GM12878 (cell line): ENCODE measurements around the gene SORT1. TPM values are rescaled to one million over a fixed set of nuclear protein-coding genes. Genes with fewer than 3 reads are reported as not detected.

Experiments used
- BACH1 ChIP-seq: fragments of 450-650 bp; IDR thresholded peaks from 2 replicates; pipeline ENCODE4 v1.6.1; 2017; ENCODE audit warnings: mild to moderate bottlenecking, borderline replicate concordance
- CBFB ChIP-seq: IDR thresholded peaks from 2 replicates; pipeline ENCODE4 v1.6.1; 2016; ENCODE audit warnings: antibody characterized with exemption, low read depth
- CHD4 ChIP-seq: fragments of 200-600 bp; sonication (generic); IDR thresholded peaks from 2 replicates; pipeline ENCODE4 v1.6.1; 2016; ENCODE audit warnings: mild to moderate bottlenecking
- EGR1 ChIP-seq, 2 experiments: IDR thresholded peaks; 1 replicate in 1 of 2; 2 replicates in 1 of 2; pipeline ENCODE4 v1.6.1; 2011 to 2012; ENCODE audit warnings: low read depth in 2 of 2, low read length in 2 of 2, borderline replicate concordance in 1 of 2, mild to moderate bottlenecking in 1 of 2, moderate library complexity in 1 of 2
- HDGF ChIP-seq: fragments of 450-650 bp; IDR thresholded peaks from 2 replicates; pipeline ENCODE4 v1.6.1; 2016; ENCODE audit warnings: antibody characterized with exemption
- IKZF1 ChIP-seq: fragments of 450-650 bp; conservative IDR thresholded peaks from 2 replicates; pipeline ENCODE4 v1.6.1; 2017; ENCODE audit warnings: antibody characterized with exemption, mild to moderate bottlenecking
- JUNB ChIP-seq: IDR thresholded peaks from 2 replicates; pipeline ENCODE4 v1.6.1; 2016; ENCODE audit warnings: antibody characterized with exemption, mild to moderate bottlenecking
- NBN ChIP-seq: fragments of 450-650 bp; IDR thresholded peaks from 2 replicates; pipeline ENCODE4 v1.6.1; 2016
- NFYB ChIP-seq: IDR thresholded peaks from 2 replicates; pipeline ENCODE4 v1.6.1; 2011; ENCODE audit warnings: low read depth, mild to moderate bottlenecking, low read length, improper control_type of control experiment, moderate library complexity; ENCODE audit not compliant: insufficient read depth
- RAD51 ChIP-seq: fragments of 450-650 bp; IDR thresholded peaks from 2 replicates; pipeline ENCODE4 v1.6.1; 2016; ENCODE audit warnings: moderate library complexity, mild to moderate bottlenecking, inconsistent platforms
- SMAD5 ChIP-seq: IDR thresholded peaks from 2 replicates; pipeline ENCODE4 v1.6.1; 2016; ENCODE audit warnings: antibody characterized with exemption, low read depth
- SMARCA5 ChIP-seq: fragments of 450-650 bp; IDR thresholded peaks from 2 replicates; pipeline ENCODE4 v1.6.1; 2017; ENCODE audit warnings: mild to moderate bottlenecking
- TAF1 ChIP-seq: IDR thresholded peaks from 2 replicates; pipeline ENCODE4 v1.6.1; 2011; ENCODE audit warnings: mild to moderate bottlenecking, low read depth, low read length, borderline replicate concordance
- TCF3 ChIP-seq: IDR thresholded peaks from 2 replicates; pipeline ENCODE4 v1.6.1; 2012; ENCODE audit warnings: low read depth, mild to moderate bottlenecking, low read length, borderline replicate concordance; ENCODE audit not compliant: insufficient read depth
- USF1 ChIP-seq: IDR thresholded peaks from 2 replicates; pipeline ENCODE4 v1.6.1; 2011; ENCODE audit warnings: borderline replicate concordance, low read depth, mild to moderate bottlenecking, moderate library complexity, mixed read lengths, low read length; ENCODE audit not compliant: insufficient read depth; ENCODE audit errors: extremely low read length
- YBX1 ChIP-seq: fragments of 450-650 bp; IDR thresholded peaks from 2 replicates; pipeline ENCODE4 v1.6.1; 2016; ENCODE audit warnings: antibody characterized with exemption
- ZBED1 ChIP-seq: IDR thresholded peaks from 2 replicates; pipeline ENCODE4 v1.6.1; 2016; ENCODE audit warnings: borderline replicate concordance
- ZNF217 ChIP-seq: fragments of 450-650 bp; IDR thresholded peaks from 2 replicates; pipeline ENCODE4 v1.6.1; 2017; ENCODE audit warnings: antibody characterized with exemption, mild to moderate bottlenecking
- ZNF384 ChIP-seq: IDR thresholded peaks from 2 replicates; pipeline ENCODE4 v1.6.1; 2012; ENCODE audit warnings: low read depth, mild to moderate bottlenecking, low read length, improper control_type of control experiment, borderline replicate concordance
- ZNF622 ChIP-seq: fragments of 450-650 bp; IDR thresholded peaks from 2 replicates; pipeline ENCODE4 v1.6.1; 2017; ENCODE audit warnings: mild to moderate bottlenecking, inconsistent platforms
- polyA plus RNA-seq, 11 experiments: library from polyadenylated mRNA; depleted of rRNA in 4 of 11; unstranded in 6 of 11; stranded (reverse) in 5 of 11; fragments of >200 nt; fragmentation: Nextera tagmentation in 4 of 11; fragmentation: Illumina TruSeq in 1 of 11; extraction: Ambion mirVana in 4 of 11; extraction: Trizol in 1 of 11; gene quantifications; 1 replicate in 1 of 11; 2 replicates in 10 of 11; pipeline versions ENCODE4 v1.2.1 to v1.2.3, GENCODE V29; 2011 to 2016; ENCODE audit warnings: inconsistent platforms in 2 of 11, missing spikeins in 2 of 11, low read depth in 1 of 11
- total RNA-seq, 4 experiments: library from RNA; depleted of rRNA in 3 of 4; stranded (reverse); fragments of >200 nt in 3 of 4; fragmentation: Illumina TruSeq in 1 of 4; extraction: Trizol in 1 of 4; gene quantifications; 2 replicates each; pipeline versions ENCODE4 v1.2.1 to v1.2.3, GENCODE V29; 2013 to 2021
- TF ChIP-seq, protein P1 (sequence below), 3 experiments: IDR thresholded peaks in 2 of 3; conservative IDR thresholded peaks in 1 of 3; 2 replicates each; pipeline ENCODE4 v1.5.1; 2011; ENCODE audit warnings: low read depth in 3 of 3, low read length in 3 of 3, mild to moderate bottlenecking in 3 of 3, control low read depth in 2 of 3, moderate library complexity in 2 of 3, inconsistent platforms in 1 of 3, mixed read lengths in 1 of 3; ENCODE audit not compliant: control insufficient read depth in 2 of 3, insufficient read depth in 1 of 3; ENCODE audit errors: extremely low read depth in 1 of 3
- TF ChIP-seq, protein P2 (sequence below): fragments of 450-650 bp; conservative IDR thresholded peaks from 2 replicates; pipeline ENCODE4 v1.6.1; 2017; ENCODE audit warnings: mild to moderate bottlenecking, moderate library complexity
- TF ChIP-seq, protein P3 (sequence below): fragments of 450-650 bp; IDR thresholded peaks from 2 replicates; pipeline ENCODE4 v1.6.1; 2014; ENCODE audit warnings: mild to moderate bottlenecking
- TF ChIP-seq, protein P4 (sequence below): IDR thresholded peaks from 2 replicates; pipeline ENCODE4 v1.6.1; 2012; ENCODE audit warnings: low read depth, low read length, improper control_type of control experiment

The SORT1 gene
- total and polyA plus RNA-seq, 10 of the 15 experiments (the other 5 are each of a cell fraction or from before 2014, with no cell fraction given) = 0.06 to 1.9 (median 0.33) TPM; not detected in 1

DNA sequence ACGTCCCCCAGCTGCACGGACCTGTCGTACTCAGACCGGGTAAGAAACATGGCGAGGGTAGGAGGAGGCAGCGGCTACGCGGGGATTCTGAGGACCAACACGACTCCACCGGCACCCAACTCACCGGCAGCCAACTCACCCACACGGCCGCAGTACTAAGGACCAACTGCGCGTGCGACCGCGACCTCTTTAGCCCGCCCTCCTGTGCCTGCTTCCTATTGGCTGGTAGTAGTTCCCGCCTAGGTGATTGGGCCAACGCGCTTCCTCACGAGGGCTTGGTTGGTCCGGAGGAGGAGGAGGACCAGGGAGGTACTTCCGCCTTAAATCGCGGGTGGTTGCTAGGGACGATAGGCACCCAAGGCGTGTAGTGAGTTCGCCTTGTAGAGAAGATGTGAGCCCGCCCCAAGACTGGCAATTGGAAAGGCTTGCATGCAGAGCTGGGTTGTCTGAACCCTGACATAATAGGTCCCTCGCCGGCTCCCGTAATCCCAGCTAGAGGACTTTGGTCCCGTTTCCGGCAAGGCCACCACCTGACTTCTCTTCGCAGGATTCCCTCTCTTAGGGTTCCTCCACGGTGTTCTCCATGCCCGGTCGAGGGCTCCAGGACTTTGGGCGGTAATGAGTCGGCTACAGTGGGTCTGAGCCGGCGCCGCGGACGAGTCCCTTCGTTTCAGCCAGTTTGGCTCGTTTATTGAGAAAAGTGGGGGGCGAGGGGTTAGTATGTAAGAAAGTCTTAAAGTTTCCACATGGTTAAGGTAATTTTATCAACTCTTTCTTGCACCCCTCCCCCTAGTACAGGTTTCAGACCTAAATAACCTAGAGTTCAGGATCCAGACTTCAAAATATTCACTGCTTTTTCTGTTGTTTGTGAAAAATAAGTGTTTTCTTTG is 28.8 kb upstream of the SORT1 start, which contains the start of gene PSMA5 (continued):
- TF ChIP-seq, protein P1, sequence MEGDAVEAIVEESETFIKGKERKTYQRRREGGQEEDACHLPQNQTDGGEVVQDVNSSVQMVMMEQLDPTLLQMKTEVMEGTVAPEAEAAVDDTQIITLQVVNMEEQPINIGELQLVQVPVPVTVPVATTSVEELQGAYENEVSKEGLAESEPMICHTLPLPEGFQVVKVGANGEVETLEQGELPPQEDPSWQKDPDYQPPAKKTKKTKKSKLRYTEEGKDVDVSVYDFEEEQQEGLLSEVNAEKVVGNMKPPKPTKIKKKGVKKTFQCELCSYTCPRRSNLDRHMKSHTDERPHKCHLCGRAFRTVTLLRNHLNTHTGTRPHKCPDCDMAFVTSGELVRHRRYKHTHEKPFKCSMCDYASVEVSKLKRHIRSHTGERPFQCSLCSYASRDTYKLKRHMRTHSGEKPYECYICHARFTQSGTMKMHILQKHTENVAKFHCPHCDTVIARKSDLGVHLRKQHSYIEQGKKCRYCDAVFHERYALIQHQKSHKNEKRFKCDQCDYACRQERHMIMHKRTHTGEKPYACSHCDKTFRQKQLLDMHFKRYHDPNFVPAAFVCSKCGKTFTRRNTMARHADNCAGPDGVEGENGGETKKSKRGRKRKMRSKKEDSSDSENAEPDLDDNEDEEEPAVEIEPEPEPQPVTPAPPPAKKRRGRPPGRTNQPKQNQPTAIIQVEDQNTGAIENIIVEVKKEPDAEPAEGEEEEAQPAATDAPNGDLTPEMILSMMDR (IDR thresholded peaks at IDR 0.05 in 2 of 3, conservative IDR thresholded peaks at IDR 0.05 in 1 of 3; ENCODE audit: control insufficient read depth in 2 of 3, extremely low read depth in 1 of 3, insufficient read depth in 1 of 3, low read depth in 3 of 3, low read length in 3 of 3) = no peak
- TF ChIP-seq SMAD5 (peak; percentile 93), EGR1 (IDR thresholded peaks at IDR 0.05; ENCODE audit: borderline replicate concordance in 1 of 2, low read depth in 2 of 2, low read length in 2 of 2) (no peak), CHD4 (no peak), BACH1 (0 out of 2 replicates have a peak, but pooled peaks have one; percentile 69), IKZF1 (peak; percentile 67), NBN (peak; percentile 57; the same call in 1 of the 2 replicates), CBFB (peak; percentile 79; the same call in 1 of the 2 replicates), YBX1 (no peak), ZNF217 (no peak), ZNF622 (no peak), ZNF384 (no peak), HDGF (peak; percentile 91), TAF1 (peak; percentile 70; the same call in 1 of the 2 replicates), JUNB (no peak), RAD51 (peak; percentile 71), NFYB (peak; percentile 99), SMARCA5 (no peak; the same call in 1 of the 2 replicates), USF1 (peak; percentile 29), ZBED1 (no peak), TCF3 (peak; percentile 65; the same call in 1 of the 2 replicates)
- TF ChIP-seq, protein P2, sequence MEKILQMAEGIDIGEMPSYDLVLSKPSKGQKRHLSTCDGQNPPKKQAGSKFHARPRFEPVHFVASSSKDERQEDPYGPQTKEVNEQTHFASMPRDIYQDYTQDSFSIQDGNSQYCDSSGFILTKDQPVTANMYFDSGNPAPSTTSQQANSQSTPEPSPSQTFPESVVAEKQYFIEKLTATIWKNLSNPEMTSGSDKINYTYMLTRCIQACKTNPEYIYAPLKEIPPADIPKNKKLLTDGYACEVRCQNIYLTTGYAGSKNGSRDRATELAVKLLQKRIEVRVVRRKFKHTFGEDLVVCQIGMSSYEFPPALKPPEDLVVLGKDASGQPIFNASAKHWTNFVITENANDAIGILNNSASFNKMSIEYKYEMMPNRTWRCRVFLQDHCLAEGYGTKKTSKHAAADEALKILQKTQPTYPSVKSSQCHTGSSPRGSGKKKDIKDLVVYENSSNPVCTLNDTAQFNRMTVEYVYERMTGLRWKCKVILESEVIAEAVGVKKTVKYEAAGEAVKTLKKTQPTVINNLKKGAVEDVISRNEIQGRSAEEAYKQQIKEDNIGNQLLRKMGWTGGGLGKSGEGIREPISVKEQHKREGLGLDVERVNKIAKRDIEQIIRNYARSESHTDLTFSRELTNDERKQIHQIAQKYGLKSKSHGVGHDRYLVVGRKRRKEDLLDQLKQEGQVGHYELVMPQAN = peak; percentile 64
- TF ChIP-seq, protein P3, sequence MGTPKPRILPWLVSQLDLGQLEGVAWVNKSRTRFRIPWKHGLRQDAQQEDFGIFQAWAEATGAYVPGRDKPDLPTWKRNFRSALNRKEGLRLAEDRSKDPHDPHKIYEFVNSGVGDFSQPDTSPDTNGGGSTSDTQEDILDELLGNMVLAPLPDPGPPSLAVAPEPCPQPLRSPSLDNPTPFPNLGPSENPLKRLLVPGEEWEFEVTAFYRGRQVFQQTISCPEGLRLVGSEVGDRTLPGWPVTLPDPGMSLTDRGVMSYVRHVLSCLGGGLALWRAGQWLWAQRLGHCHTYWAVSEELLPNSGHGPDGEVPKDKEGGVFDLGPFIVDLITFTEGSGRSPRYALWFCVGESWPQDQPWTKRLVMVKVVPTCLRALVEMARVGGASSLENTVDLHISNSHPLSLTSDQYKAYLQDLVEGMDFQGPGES = peak; percentile 80
- TF ChIP-seq, protein P4, sequence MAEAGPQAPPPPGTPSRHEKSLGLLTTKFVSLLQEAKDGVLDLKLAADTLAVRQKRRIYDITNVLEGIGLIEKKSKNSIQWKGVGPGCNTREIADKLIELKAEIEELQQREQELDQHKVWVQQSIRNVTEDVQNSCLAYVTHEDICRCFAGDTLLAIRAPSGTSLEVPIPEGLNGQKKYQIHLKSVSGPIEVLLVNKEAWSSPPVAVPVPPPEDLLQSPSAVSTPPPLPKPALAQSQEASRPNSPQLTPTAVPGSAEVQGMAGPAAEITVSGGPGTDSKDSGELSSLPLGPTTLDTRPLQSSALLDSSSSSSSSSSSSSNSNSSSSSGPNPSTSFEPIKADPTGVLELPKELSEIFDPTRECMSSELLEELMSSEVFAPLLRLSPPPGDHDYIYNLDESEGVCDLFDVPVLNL = peak; percentile 58; the same call in 1 of the 2 replicates
